HG03025 (cell line): Measurements from ENCODE around the gene OR2T10.
"Not testable (repeated sequence)": the region's sequence is repeated elsewhere in the genome, so short reads cannot be mapped to it uniquely, and the experiment has no call there.

Source experiments
- ATAC-seq: cut with Tn5 transposase; IDR thresholded peaks from one replicate; pipeline ENCODE4 v1.9.1; 2021; ENCODE audit warnings: mild to moderate bottlenecking, moderate library complexity; ENCODE audit not compliant: unreplicated experiment, low FRiP score

OR2T10 gene

GRCh38 chr1:248597589-248597988 is at the start of gene OR2T10:
Gene OR2T10 (minus strand): TSS chr1:248597700. CDS start chr1:248593768, 3,932 bp downstream.
- ATAC-seq, result no peak

- not testable (repeated sequence) for ATAC-seq
Measured at GRCh38 chr1:248645178-248645577, 47.7 kb upstream of the OR2T10 start, which contains the start of gene OR2T35. Gene OR2T35 (minus strand): TSS chr1:248645278. CDS start chr1:248639258, 6,020 bp downstream.

GRCh38 chr1:248642971-248643651 is 45.6 kb upstream of the OR2T10 start:
- ATAC-seq, result peak; percentile 42

- peak; percentile 18 for ATAC-seq
Measured at GRCh38 chr1:248641583-248641982, 44.1 kb upstream of the OR2T10 start.

- ATAC-seq, result peak; percentile 30
Measured at GRCh38 chr1:248640906-248641305, 43.4 kb upstream of the OR2T10 start.

- ATAC-seq, result not testable (repeated sequence)
Measured at GRCh38 chr1:248639652-248640051, 42.2 kb upstream of the OR2T10 start.

- not testable (repeated sequence) for ATAC-seq
Measured at GRCh38 chr1:248636612-248637011, 39.1 kb upstream of the OR2T10 start.

- ATAC-seq, result not testable (repeated sequence)
Measured at GRCh38 chr1:248634991-248635390, 37.5 kb upstream of the OR2T10 start, which contains the start of gene OR2T11. Gene OR2T11 (minus strand): TSS chr1:248635091. CDS start chr1:248627128, 7,963 bp downstream.

GRCh38 chr1:248631354-248632008 is 34.0 kb upstream of the OR2T10 start:
- no peak for ATAC-seq

- ATAC-seq, result no peak
Measured at GRCh38 chr1:248630551-248630950, 33.1 kb upstream of the OR2T10 start.

- peak; percentile 89 for ATAC-seq
Measured at GRCh38 chr1:248627971-248628844, 30.7 kb upstream of the OR2T10 start.

GRCh38 chr1:248625971-248626370 is 28.5 kb upstream of the OR2T10 start:
- no peak for ATAC-seq

GRCh38 chr1:248625166-248625565 is 27.7 kb upstream of the OR2T10 start:
- ATAC-seq, result no peak

GRCh38 chr1:248622570-248623001 is 25.1 kb upstream of the OR2T10 start:
- no peak for ATAC-seq

- no peak for ATAC-seq
Measured at GRCh38 chr1:248621770-248622169, 24.3 kb upstream of the OR2T10 start.

GRCh38 chr1:248618878-248619277 is 21.4 kb upstream of the OR2T10 start:
- ATAC-seq, result no peak

GRCh38 chr1:248618119-248618518 is 20.6 kb upstream of the OR2T10 start:
- ATAC-seq, result no peak

GRCh38 chr1:248613742-248614141 is 16.2 kb upstream of the OR2T10 start:
- peak; percentile 64 for ATAC-seq

GRCh38 chr1:248611883-248612414 is 14.4 kb upstream of the OR2T10 start:
- no peak for ATAC-seq

- no peak for ATAC-seq
Measured at GRCh38 chr1:248610301-248610700, 12.8 kb upstream of the OR2T10 start.
